Lung (tissue), 12 donors: Measurements from ENCODE around the gene NACC2. TPM values are rescaled to one million over a fixed set of nuclear protein-coding genes. Genes with fewer than 3 reads are reported as not detected.

Experiments used
- ATAC-seq: fragments of 200-7000 bp; cut with Tn5 transposase; one replicate; pipeline ENCODE4 v1.9.1; 2020; ENCODE audit warnings: moderate number of reproducible peaks; ENCODE audit not compliant: insufficient read depth, low FRiP score
- DNase-seq, 3 donors: peaks; one replicate each; pipeline ENCODE4 v3.0.0-alpha.2; 2013 to 2017
- H3K27ac ChIP-seq, 2 donors: one replicate each; pipeline ENCODE4 v1.5.1; 2013; ENCODE audit warnings: mild to moderate bottlenecking in 2 of 2, moderate library complexity in 2 of 2, control low read depth in 1 of 2, inconsistent platforms in 1 of 2, low read depth in 1 of 2, low read length in 1 of 2
- H3K27me3 ChIP-seq, 3 donors: one replicate each; pipeline ENCODE4 v1.5.1; 2013; ENCODE audit warnings: low read length in 2 of 3; ENCODE audit not compliant: control insufficient read depth in 3 of 3, insufficient read depth in 3 of 3
- H3K36me3 ChIP-seq, 4 donors: one replicate each; pipeline ENCODE4 v1.5.1; 2013; ENCODE audit warnings: low read length in 4 of 4, mild to moderate bottlenecking in 1 of 4, moderate library complexity in 1 of 4; ENCODE audit not compliant: control insufficient read depth in 4 of 4, insufficient read depth in 4 of 4
- H3K4me1 ChIP-seq, 5 donors: one replicate each; pipeline ENCODE4 v1.5.1; 2013; ENCODE audit warnings: low read length in 5 of 5, mild to moderate bottlenecking in 2 of 5, moderate library complexity in 1 of 5; ENCODE audit not compliant: control insufficient read depth in 5 of 5, insufficient read depth in 5 of 5
- H3K4me3 ChIP-seq: one replicate; pipeline ENCODE4 v1.5.1; 2013; ENCODE audit warnings: mild to moderate bottlenecking, control low read depth, moderate library complexity
- H3K9ac ChIP-seq, 2 donors: one replicate each; pipeline ENCODE4 v1.5.1; 2013; ENCODE audit warnings: low read length in 2 of 2, control low read depth in 1 of 2; ENCODE audit not compliant: insufficient read depth in 1 of 2
- H3K9me3 ChIP-seq, 4 donors: one replicate each; pipeline ENCODE4 v1.5.1; 2013; ENCODE audit warnings: low read length in 3 of 4, mild to moderate bottlenecking in 1 of 4, moderate library complexity in 1 of 4; ENCODE audit not compliant: control insufficient read depth in 4 of 4, insufficient read depth in 3 of 4
- WGBS, 2 donors: extraction: QIAGEN DNeasy Blood & Tissue Kit; methylation state at CpG; one replicate each; pipeline ENCODE4 v1.1.7; 2013; 5-methylcytosine and 5-hydroxymethylcytosine counted together
- polyA plus RNA-seq, 2 donors: library from polyadenylated mRNA; stranded (reverse); fragments of 200-250 nt; gene quantifications; one replicate each; pipeline ENCODE4 v1.2.1, GENCODE V29; 2013
- total RNA-seq, 2 donors: library from RNA; depleted of rRNA in 1 of 2; stranded (reverse); fragments of >200 nt in 1 of 2; gene quantifications; one replicate each; pipeline ENCODE4 v1.2.1, GENCODE V29; 2014 to 2021
- TF ChIP-seq, protein P1 (sequence below): IDR thresholded peaks from 2 replicates; pipeline ENCODE4 v1.5.1; 2012; ENCODE audit warnings: mild to moderate bottlenecking; ENCODE audit errors: control extremely low read depth, extremely low read depth
- donor health status: control.
- donor health status: control.
- donor health status: Bipolar disorder and iron deficiency.
- donor health status: healthy.
- donor health status: DM: yes; HTN: yes; CAD: no.

Gene NACC2
- total and polyA plus RNA-seq, 4 donors = 5.9 to 32.7 (median 10.5) TPM

DNA sequence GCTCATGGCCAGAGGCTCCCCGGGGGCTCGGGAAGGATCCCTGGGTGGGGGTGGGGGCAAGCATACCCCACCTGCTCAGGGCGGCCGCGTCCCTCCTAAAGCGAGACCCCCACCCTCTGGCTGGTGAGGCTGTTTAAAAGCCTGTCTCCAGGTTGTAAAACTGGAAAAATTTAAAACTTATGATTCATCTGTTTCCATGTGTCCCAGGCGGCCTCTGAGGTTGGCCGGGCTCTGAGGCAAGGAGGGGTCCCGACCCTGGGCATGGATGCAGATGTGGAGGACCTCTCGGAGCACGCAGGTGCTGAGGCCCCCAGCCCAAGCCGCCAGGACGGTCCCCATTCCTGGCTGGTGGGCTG lies 47.7 kb upstream of the NACC2 start:
- DNase-seq (no peak), ATAC-seq (no peak)
- Histone ChIP-seq H3K27me3 (peaks cover 3 to 7% (median 3%) of the 10 kb centered on the region in 3 donors), H3K9me3 (no peaks in the 10 kb centered on the region), H3K4me1 (peaks cover 0 to 8% (median 0%) of the 10 kb centered on the region in 5 donors), H3K4me3 (no peak overlapping the region), H3K9ac (no peak overlapping the region), H3K36me3 (no peaks in the 10 kb centered on the region), H3K27ac (no peak overlapping the region)
- 55 to 81% methylated on average over 12 to 13 of the region's 13 CpGs for WGBS, 2 donors
- TF ChIP-seq, protein P1, sequence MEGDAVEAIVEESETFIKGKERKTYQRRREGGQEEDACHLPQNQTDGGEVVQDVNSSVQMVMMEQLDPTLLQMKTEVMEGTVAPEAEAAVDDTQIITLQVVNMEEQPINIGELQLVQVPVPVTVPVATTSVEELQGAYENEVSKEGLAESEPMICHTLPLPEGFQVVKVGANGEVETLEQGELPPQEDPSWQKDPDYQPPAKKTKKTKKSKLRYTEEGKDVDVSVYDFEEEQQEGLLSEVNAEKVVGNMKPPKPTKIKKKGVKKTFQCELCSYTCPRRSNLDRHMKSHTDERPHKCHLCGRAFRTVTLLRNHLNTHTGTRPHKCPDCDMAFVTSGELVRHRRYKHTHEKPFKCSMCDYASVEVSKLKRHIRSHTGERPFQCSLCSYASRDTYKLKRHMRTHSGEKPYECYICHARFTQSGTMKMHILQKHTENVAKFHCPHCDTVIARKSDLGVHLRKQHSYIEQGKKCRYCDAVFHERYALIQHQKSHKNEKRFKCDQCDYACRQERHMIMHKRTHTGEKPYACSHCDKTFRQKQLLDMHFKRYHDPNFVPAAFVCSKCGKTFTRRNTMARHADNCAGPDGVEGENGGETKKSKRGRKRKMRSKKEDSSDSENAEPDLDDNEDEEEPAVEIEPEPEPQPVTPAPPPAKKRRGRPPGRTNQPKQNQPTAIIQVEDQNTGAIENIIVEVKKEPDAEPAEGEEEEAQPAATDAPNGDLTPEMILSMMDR = no peak

DNA sequence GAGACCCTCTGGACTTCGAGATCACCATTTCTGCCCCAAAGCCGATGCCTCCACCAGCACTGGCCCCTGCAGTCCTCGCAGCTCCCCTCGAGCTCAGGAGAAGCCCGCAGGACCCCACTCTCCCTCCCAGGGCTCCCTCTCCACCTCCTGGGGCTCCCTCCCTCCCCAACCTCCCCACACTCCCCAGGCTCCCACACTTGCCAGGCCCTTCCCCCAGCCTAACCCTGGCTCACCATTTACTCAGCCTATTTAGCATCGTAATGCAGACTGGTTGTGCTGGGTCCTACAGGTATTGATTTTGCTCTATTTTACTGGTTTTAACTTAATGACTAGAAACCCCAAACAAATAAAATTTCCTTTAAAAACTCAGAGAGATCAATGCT lies 47.3 kb upstream of the NACC2 start:
- Histone ChIP-seq H3K36me3 (no peaks in the 10 kb centered on the region), H3K9ac (no peak overlapping the region), H3K9me3 (no peaks in the 10 kb centered on the region), H3K4me3 (no peak overlapping the region), H3K4me1 (peaks cover 0 to 8% (median 0%) of the 10 kb centered on the region in 5 donors), H3K27ac (no peak overlapping the region), H3K27me3 (peaks cover 3 to 7% (median 3%) of the 10 kb centered on the region in 3 donors)
- TF ChIP-seq, protein P1 = no peak
- no peak for DNase-seq
- 63 to 89% methylated on average over 6 of the region's 6 CpGs for WGBS, 2 donors
- no peak for ATAC-seq

- no peak overlapping the region for H3K27ac ChIP-seq
These were observed 46.8 kb upstream of the NACC2 start for GRCh38 chr9:136141682-136142413.

More at GRCh38 chr9:136141682-136142413, 46.8 kb upstream of the NACC2 start:
- Histone ChIP-seq H3K9me3 (no peaks in the 10 kb centered on the region), H3K36me3 (no peaks in the 10 kb centered on the region), H3K9ac (no peak overlapping the region), H3K4me1 (peaks cover 0 to 8% (median 0%) of the 10 kb centered on the region in 5 donors), H3K27me3 (peaks cover 3 to 7% (median 3%) of the 10 kb centered on the region in 3 donors), H3K4me3 (no peak overlapping the region)
- 79 to 85% methylated on average over 19 of the region's 19 CpGs for WGBS, 2 donors
- TF ChIP-seq, protein P1 = no peak
- DNase-seq (peak in 1 of 3 donors; percentile 26), ATAC-seq (no peak)
